GM18873 (cell line): ENCODE results near the gene ANO9.
"Not testable (repeated sequence)": the region's sequence is repeated elsewhere in the genome, so short reads cannot be mapped to it uniquely, and the experiment has no call there.

Experiments used
- ATAC-seq: cut with Tn5 transposase; IDR thresholded peaks from one replicate; pipeline ENCODE4 v1.9.1; 2021; ENCODE audit warnings: mild to moderate bottlenecking, moderate library complexity, moderate number of reproducible peaks; ENCODE audit not compliant: unreplicated experiment, low FRiP score

ANO9 gene

GRCh38 chr11:472816-473215 lies 31.0 kb upstream of the ANO9 start:
- no peak for ATAC-seq

DNA sequence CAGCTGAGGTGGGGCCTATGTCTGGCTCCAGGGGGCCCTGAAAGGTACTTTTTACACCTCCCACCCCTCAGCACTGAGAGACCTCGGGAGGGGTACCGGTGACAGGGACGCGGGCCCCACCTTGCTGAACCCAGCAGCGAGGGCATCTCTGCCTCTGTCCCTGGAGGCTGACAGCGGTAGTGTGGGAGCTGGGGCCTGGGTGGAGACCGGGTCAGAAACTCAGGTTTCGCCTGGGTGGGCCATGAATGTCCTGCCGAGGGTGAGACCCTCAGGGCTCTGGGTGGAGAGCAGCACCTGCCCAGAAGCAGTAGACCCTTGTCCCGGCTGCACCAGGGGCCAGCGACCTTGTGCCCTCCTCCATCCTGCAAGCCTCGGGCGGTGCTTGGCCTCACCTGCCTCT lies 30.5 kb upstream of the ANO9 start:
- no peak for ATAC-seq

- no peak for ATAC-seq
Observed at GRCh38 chr11:471468-472145, 29.8 kb upstream of the ANO9 start.

- no peak for ATAC-seq
Observed at GRCh38 chr11:469684-470560, 28.1 kb upstream of the ANO9 start.

GRCh38 chr11:469026-469683 lies 27.3 kb upstream of the ANO9 start:
- not testable (repeated sequence) for ATAC-seq

DNA sequence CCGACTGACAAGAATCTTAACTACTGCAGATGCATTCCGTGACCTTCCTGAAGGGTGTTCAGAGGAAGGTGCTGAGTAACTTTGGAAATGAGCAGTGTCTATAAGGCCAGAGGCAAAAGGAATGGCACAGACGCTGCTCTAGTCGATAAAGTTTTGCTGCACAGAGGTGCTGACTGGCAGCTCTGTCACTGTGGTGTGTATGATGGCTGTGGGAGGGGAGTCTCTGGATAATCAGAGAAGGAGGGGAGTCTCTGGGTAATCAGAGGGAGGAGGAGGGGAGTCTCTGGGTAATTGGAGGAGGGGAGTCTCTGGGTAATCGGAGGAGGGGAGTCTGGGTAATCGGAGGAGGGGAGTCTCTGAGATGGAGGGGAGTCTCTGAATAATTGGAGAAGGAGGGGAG lies 26.7 kb upstream of the ANO9 start:
- no peak for ATAC-seq

- no peak for ATAC-seq
Observed at GRCh38 chr11:468036-468435, 26.2 kb upstream of the ANO9 start.

- no peak for ATAC-seq
Observed at GRCh38 chr11:465896-466530, 24.2 kb upstream of the ANO9 start.

DNA sequence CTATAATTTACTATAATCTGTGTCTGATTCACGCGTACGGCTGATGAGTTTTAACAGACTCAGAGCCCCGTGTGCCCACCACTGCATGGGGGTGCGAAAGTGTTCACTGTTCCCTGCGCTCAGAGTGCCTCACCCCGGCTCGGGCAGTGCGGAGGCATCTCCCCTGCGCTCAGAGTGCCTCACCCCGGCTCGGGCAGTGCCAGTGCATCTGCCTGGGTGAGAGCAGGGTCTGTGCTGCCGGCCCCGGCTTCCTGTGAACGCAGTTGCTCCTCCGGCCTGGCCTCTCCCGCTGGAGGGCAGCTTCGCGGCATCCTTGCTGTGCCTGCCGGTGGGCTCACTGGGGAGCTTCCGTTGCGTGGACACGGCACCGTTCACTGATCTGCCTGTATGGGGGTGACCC lies 22.5 kb upstream of the ANO9 start:
- ATAC-seq = no peak

DNA sequence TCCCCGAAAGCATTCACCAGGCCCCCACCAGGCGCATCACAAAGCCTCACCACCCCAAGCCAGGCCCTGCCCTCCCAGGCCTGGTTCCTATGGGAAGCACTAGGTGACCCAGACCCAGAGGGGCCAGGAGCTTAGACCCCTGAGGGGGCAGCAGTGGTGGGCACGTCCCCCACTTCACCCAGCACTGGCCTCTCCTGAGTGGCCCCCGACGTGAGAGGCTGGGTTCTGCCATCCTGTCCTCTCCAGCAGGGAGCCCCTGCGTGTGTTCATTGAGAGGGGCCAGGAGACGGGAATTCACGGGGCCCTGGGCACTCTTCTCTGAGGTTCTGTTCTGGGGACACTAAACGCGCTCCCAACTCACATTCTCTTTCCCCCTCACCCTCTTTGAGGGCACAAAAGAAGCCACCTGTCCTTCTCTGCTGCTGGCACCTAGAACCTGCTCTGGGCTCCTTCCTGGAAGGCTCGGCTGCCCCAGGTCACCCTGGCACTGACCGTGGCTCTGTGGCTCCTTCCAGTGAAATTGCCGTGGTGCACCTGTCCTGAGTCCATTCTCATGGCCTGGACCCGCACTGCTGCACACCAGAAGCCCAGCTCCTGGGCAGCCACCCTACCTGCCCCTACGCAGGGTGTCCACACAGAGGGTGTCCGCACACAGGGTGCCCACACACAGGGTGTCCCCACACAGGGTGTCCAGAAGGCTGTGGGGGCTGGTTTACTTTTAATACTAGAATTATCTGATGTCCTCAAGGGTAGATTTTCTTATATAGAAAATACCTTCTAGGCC lies 20.5 kb upstream of the ANO9 start:
- ATAC-seq = no peak

- no peak for ATAC-seq
Observed at GRCh38 chr11:461626-462025, 19.8 kb upstream of the ANO9 start.

DNA sequence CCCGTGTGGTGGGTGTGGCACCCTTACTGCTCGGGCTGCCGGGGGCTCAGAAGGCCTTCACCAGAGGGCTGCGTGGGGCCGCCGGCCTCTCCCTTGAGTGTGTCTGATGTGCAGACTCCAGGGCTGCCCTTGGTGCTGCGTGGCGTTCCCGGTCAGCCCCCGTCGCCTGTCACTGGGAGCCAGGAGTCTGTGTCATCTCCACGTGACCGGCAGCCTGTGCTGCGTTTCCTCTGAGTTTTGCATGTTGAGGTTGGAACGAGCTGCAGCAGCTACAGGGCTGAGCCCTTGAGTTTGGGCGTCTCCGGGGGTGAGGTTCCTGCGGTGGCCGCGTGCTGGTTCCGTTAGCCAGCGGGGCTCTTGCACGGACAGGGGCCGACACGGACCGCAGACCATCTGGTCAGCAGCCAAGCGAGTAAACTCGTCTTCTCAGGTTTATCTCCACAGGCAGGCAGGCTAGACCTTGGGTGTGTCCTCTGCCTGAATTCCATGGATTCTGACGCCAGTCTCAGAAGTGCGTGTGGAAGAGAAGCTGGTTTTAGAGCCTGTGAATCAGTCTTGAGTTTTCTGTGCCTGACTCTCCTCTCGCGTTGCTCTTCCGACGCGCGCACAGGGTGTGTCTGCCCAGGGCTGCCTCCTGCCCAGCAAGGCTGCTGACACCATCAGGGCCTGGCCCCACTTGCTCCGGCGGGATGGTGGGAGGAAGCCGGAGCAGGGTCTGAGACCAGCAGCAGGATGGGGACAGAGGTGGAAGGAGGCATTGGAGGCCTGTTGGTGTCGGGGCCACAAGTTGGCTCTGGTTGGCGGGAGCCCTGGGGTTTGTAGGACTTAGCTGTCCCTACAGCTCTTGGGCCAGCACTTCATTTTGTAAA lies 18.8 kb upstream of the ANO9 start:
- ATAC-seq = no peak

- no peak for ATAC-seq
Observed at GRCh38 chr11:459511-460220, 17.9 kb upstream of the ANO9 start.

DNA sequence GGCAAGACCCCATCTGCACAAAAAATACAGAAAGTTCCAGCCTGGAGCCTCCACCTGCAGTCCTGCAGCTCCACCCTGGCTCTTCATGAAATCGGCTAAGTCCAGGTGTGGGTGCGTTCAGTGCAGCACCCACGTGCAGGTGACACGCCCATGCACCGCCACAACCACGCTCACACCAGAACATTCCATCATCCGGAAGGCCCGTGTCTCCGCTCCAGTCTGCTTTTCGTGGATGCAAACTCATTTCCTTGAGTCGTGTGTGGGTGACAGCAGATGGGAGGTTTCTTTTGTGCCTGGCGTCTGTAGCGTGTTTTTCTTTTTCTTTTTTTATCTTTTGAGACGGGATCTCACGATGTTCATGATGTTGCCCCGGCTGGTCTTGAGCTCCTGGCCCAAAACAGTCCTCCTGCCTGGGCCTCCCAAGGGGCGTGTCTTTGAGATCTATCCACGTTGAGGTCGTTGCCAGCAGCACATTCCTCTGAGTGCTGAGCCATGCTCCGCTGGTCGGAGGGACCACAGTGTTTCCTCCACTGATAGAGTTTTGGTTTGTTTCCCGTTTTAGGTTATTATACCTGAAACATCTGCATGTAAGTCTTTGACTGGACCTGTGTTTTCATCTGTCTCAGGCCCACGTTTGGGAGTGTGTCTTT lies 15.4 kb upstream of the ANO9 start:
- ATAC-seq = no peak

- no peak for ATAC-seq
Observed at GRCh38 chr11:456533-456932, 14.7 kb upstream of the ANO9 start.

GRCh38 chr11:455566-456147 lies 13.8 kb upstream of the ANO9 start:
- ATAC-seq = no peak

GRCh38 chr11:454801-455565 lies 13.2 kb upstream of the ANO9 start:
- no peak for ATAC-seq
